ENCODE results near the gene PGBD2. TPM values are rescaled to one million over a fixed set of nuclear protein-coding genes. Genes with fewer than 3 reads are reported as not detected.

The PGBD2 gene
- total and polyA plus RNA-seq, 2 of the 8 experiments (the other 6 are each of a cell fraction or from before 2014, with no cell fraction given): 4.5 to 7.7 TPM

- Histone ChIP-seq H4K5ac (ENCODE audit: insufficient read length, low read depth, low read length) (no peak overlapping the region), H2BK20ac (ENCODE audit: low read length) (no peak overlapping the region), H4K8ac (ENCODE audit: extremely low read depth, insufficient read depth, low read length) (no peak overlapping the region), H3K27ac (ENCODE audit: low read depth, low read length) (no peak overlapping the region), H3K18ac (ENCODE audit: extremely low read depth, low read length) (no peak overlapping the region), H3K79me2 (ENCODE audit: control insufficient read depth in 1 of 2, insufficient read depth in 2 of 2, low read length in 2 of 2) (peaks cover 0 to 45% of the 10 kb centered on the region in 2 experiments; a peak in 2 of 4 replicates), H3K4ac (replicated peaks; ENCODE audit: insufficient read length, low read depth, low read length) (no peak overlapping the region), H3K4me3 (ENCODE audit: extremely low read depth in 1 of 4, insufficient read depth in 2 of 4, low read depth in 3 of 4, low read length in 4 of 4) (no peak overlapping the region), H2BK15ac (ENCODE audit: low read length) (no peak overlapping the region), H2AK5ac (ENCODE audit: low read depth, low read length) (no peak overlapping the region), H2BK5ac (ENCODE audit: low read depth, low read length) (no peak overlapping the region), H3K14ac (ENCODE audit: insufficient read length) (no peak overlapping the region), H2BK12ac (ENCODE audit: low read depth, low read length) (no peak overlapping the region), H3K4me1 (replicated peaks in 1 of 4; ENCODE audit: control insufficient read depth in 3 of 4, insufficient read depth in 4 of 4, low read length in 3 of 4) (peaks cover 0 to 5% (median 2%) of the 10 kb centered on the region in 4 experiments; a peak in 2 of 7 replicates), H3K79me1 (ENCODE audit: low read depth, low read length) (peaks cover 4% of the 10 kb centered on the region; the same call in 1 of the 2 replicates), H3K23ac (ENCODE audit: insufficient read length) (no peak overlapping the region), H3K56ac (replicated peaks; ENCODE audit: insufficient read length, low read depth, low read length) (no peak overlapping the region), H4K20me1 (replicated peaks in 1 of 2; ENCODE audit: control insufficient read depth in 1 of 2, insufficient read depth in 2 of 2, low read length in 2 of 2) (peaks cover 0 to 1% of the 10 kb centered on the region in 2 experiments), H3K9ac (replicated peaks in 1 of 4; ENCODE audit: extremely low read depth in 1 of 4, low read depth in 3 of 4, low read length in 3 of 4) (no peak overlapping the region), H2AFZ (ENCODE audit: low read length) (no peak overlapping the region), H4K91ac (replicated peaks; ENCODE audit: insufficient read length, low read length) (no peak overlapping the region), H3K9me3 (ENCODE audit: insufficient read depth in 2 of 2, low read depth in 1 of 2, low read length in 1 of 2) (no peaks in the 10 kb centered on the region), H3K27me3 (replicated peaks in 1 of 4; ENCODE audit: control insufficient read depth in 3 of 4, extremely low read depth in 1 of 4, insufficient read depth in 3 of 4, low read length in 3 of 4) (no peaks in the 10 kb centered on the region), H2BK120ac (replicated peaks; ENCODE audit: low read depth, low read length) (no peak overlapping the region), H3K36me3 (ENCODE audit: control insufficient read depth in 2 of 4, insufficient read depth in 4 of 4, low read length in 3 of 4) (peaks cover 3 to 13% (median 7%) of the 10 kb centered on the region in 4 experiments; a peak in 5 of 8 replicates), H3K4me2 (ENCODE audit: insufficient read depth in 1 of 2, low read depth in 2 of 2, low read length in 2 of 2) (no peak overlapping the region), H3K23me2 (ENCODE audit: low read depth, low read length) (peaks cover 4% of the 10 kb centered on the region)
- FAIRE-seq: no peak
- DNase-seq (ENCODE audit: low read depth in 1 of 2, low spot score in 2 of 2): no peak
- POLR2A ChIA-PET (ENCODE audit: partially characterized antibody): interaction anchor here (0.6 kb wide), 1 partner anchor 13 kb away, joined by 3 read pairs; no protein-coding TSS in a partner anchor
- CTCF ChIA-PET (ENCODE audit: partially characterized antibody): interaction anchor here (0.7 to 0.9 kb wide), 2 partner anchors 16 to 24 kb away, joined by 3 read pairs; no protein-coding TSS in a partner anchor
- 98% methylated on average over 4 of the region's 6 CpGs; no CpG with 5 or more reads in 1 of the 2 experiments for WGBS, 2 experiments (ENCODE audit: extremely low coverage in 1 of 2, insufficient coverage in 1 of 2, insufficient read length in 1 of 2, insufficient replicate concordance in 2 of 2, low coverage in 1 of 2, low lambda C conversion rate in 2 of 2, missing lambda C conversion rate in 1 of 2)
- TF ChIP-seq RXRA (IDR thresholded peaks at IDR 0.05; ENCODE audit: insufficient read depth, low read depth, low read length) (no peak), RAD21 (IDR thresholded peaks at IDR 0.05 in 1 of 2, conservative IDR thresholded peaks at IDR 0.05 in 1 of 2; ENCODE audit: low read depth in 2 of 2, low read length in 2 of 2) (no peak), BRCA1 (IDR thresholded peaks at IDR 0.05; ENCODE audit: low read depth, low read length) (no peak), TBP (IDR thresholded peaks at IDR 0.05; ENCODE audit: low read depth, low read length) (no peak), SP4 (IDR thresholded peaks at IDR 0.05; ENCODE audit: low read length) (no peak), EP300 (IDR thresholded peaks at IDR 0.05; ENCODE audit: borderline replicate concordance in 1 of 2, low read depth in 2 of 2, low read length in 2 of 2) (no peak), SP2 (IDR thresholded peaks at IDR 0.05; ENCODE audit: low read length) (no peak), CTCF (IDR thresholded peaks at IDR 0.05; ENCODE audit: control extremely low read depth in 1 of 3, insufficient read depth in 1 of 3, low read depth in 1 of 3, low read length in 3 of 3) (no peak), POLR2AphosphoS5 (IDR thresholded peaks at IDR 0.05; ENCODE audit: low read depth, low read length) (no peak), CREB1 (IDR thresholded peaks at IDR 0.05) (no peak), ATF3 (IDR thresholded peaks at IDR 0.05; ENCODE audit: insufficient read depth, low read depth, low read length) (no peak)
Measured at GRCh38 chr1:248910761-248911160, 4.7 kb downstream of the PGBD2 start.
